Activated T-cell treated with anti-CD3 and anti-CD28 coated beads for 24 hours (primary cell): ENCODE results near the gene NLGN4X.
"Not testable (repeated sequence)": the region's sequence is repeated elsewhere in the genome, so short reads cannot be mapped to it uniquely, and the experiment has no call there.

ENCODE experiments used
- DNase-seq: peaks from one replicate; pipeline ENCODE4 v3.0.0-alpha.2; 2020; ENCODE audit warnings: low read depth

Gene NLGN4X

DNA sequence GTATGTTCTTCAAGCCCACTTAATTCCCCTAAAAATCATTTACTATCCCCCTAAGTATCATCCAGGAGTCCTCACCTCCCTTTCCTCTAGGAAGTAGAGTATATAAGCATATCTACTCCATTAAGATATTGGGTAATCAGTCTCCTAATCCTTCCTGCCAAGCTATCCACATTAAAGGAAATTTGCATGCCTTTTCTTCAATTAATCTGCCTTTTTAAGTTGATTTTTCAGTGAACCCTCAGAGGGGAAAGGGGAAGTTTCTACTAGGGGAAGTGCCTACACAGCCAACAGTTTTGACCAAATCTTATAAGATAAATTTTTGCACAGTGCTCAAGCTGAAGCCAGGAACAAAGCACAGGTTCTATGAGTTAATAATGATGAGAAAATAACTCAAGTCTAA is 222.8 kb downstream of the NLGN4X start:
- no peak for DNase-seq

DNA sequence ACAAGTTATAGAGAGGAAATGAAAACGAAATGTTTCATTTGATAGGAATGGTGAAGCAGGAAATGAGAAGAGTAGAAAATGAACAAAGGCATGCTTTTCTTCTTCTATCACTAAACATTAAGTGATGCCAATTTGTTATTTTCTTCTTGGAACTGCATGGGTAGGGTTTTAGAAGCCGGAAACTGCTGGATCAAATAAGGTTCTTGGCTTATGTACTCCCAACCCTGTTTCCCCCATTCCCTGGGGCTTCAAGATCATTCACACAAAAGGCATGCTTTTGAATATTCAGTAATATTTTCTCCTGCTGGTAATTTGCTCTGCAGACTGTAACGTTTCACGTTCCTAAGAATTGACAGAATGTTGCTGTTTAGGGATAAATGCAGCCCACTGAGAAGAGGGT is 224.1 kb downstream of the NLGN4X start:
- DNase-seq: no peak

DNA sequence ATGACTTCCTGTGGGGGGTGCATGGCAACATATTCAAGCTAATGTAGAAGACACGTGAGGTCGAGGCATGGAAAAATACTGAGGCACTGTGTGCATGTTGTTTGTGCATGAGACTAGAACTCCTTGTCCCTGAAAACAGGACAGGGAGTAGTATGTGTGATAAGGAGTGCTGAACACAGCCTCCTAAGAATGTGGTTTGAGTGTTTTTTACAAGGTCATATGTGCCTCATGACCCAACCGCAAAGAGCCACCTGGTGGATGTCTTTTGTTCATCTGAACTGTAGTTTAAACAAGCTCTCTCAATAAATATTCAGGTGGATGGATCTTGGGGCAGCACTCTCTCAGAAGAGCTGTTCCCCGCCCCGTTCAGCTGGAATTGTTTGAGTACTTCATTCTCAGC is 226.6 kb downstream of the NLGN4X start:
- no peak for DNase-seq

DNA sequence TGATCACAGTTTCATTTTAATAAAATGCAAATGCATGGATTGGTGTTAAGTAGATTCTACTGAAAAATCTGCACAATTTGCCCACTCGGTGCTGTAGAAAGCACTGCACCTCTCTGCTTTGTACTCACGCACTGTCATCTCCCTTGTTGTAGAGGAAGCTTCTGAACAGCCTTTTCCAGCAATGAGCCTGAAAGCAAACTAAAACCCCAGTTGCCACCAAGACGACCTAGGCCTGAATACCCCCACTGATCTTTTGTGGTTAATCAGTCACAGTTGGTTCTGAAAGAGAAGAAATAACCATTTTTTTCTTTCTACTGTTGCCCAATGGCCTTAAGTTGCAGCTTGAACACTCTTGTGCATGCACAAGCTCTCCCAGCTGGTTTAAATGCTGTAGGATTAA is 229.8 kb downstream of the NLGN4X start:
- no peak for DNase-seq

DNA sequence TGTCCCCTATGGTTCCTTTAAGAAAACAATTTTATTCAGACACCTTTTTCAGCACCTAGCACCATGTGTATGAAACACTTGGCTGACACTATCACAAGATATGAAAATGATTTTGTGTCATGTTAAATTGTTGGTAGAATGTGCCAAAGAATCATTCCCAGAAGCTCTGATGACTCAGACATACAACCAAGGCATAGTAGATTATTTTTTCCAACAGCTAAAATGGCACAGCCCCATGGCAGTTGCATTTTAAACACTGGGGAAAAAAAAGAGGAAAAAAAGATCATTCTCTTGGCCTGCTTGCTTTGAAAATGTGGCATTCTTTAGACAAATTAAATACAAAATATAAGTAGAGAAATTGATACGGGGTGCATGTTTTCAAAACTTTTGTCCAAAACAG is 230.2 kb downstream of the NLGN4X start:
- no peak for DNase-seq

- DNase-seq: no peak
Observed at GRCh38 chrX:5991393-5991792, 237.3 kb downstream of the NLGN4X start.

DNA sequence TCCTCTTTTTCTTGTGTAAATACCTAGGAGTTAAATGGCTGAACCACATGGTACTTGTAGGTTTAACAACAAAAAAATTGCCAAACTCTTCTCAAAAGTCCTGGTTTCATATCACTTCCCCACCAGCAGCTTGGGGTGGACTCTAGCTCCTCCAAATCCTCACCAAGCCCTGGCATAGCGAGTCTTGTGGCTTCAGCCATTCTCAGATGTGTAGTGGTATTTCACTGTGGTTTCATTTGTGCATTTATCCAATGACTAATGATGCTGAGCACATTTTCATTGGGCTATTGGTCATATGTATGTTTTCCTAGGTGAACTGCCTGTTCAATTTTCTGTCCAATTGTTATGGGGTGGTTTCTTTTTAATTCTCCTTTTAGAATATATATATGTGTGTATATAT is 249.3 kb downstream of the NLGN4X start:
- no peak for DNase-seq

DNA sequence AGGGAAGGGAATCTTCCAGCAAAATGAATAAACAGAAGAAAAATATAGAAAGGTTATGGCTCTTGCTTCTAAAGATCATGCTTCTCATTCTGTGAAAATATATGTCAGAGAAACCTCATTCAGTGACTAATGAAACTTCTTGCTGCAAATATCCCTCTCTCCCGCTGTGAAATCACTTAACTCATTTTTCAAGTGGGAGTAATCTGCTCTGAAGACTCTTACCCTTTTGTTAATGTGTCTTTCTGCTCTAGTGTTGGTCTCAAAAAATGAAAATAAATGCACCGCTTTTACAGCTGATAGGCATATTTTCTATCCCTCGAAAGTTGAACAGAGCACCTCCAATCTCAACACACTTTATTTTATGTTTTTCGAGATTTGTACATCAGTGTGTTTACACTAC is 252.3 kb downstream of the NLGN4X start:
- DNase-seq: no peak

DNA sequence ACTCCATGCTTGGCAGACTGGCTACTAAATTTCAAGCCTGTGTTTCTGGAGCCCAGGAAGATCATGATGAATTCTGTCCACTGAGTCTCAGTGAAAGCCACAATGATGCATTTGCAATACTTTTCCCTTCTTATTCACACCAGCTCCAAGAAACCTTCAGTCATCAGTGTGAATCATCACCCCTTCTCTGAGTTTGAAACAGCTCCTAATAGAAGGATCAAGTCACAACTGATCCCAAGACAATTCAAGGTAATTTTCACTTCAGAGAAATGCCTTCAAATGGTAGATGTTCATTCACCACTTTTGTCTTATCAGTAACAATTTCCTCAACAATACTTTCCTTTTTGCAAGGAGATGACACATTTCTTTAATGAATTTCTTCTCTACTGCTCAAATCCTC is 257.4 kb downstream of the NLGN4X start:
- DNase-seq: no peak

- no peak for DNase-seq
Observed at GRCh38 chrX:5965406-5965805, 263.3 kb downstream of the NLGN4X start.

DNA sequence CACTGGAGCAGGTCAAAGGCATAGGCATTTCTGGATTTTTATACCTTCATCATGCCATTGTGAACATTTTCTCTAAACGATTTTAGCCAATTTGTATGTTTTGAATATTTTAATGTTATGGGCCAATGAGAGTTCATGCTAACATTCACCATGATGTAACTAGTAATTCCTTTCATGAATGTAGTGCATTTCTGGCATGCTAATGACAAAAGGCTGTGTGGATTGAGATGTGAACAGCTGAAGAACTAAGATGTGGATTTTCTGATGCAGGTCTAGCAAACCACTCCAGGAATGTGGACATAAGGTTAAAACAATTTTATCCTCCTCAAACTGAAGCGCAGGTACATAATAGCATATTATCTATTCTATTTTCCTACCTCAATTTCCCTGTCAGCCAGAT is 269.4 kb downstream of the NLGN4X start:
- DNase-seq: no peak

DNA sequence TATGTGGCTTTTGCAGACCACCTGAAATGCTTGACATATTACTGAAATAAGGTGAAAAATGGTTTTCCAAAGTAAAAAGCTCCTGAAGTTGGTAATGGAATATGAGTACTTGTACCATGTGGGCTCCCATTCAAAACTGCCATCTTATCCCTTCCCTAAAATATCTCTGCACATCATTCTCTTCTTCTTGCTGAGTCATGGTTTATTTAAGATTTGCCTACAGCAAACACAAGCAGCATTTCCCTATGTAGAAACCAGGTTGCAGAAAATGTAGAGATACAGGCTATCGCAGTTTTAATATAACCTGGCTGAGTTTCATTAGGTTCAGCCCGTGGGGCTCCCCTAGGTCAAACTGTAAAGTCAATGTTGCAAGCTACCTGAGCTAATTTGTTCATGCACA is 270.1 kb downstream of the NLGN4X start:
- no peak for DNase-seq

GRCh38 chrX:5957506-5957905 is 271.2 kb downstream of the NLGN4X start:
- DNase-seq: no peak

GRCh38 chrX:5936438-5936837 is 292.2 kb downstream of the NLGN4X start:
- DNase-seq: no peak

- no peak for DNase-seq
Observed at GRCh38 chrX:5928224-5928623, 300.4 kb downstream of the NLGN4X start.

GRCh38 chrX:5916945-5917344 is 311.7 kb downstream of the NLGN4X start:
- DNase-seq: no peak

DNA sequence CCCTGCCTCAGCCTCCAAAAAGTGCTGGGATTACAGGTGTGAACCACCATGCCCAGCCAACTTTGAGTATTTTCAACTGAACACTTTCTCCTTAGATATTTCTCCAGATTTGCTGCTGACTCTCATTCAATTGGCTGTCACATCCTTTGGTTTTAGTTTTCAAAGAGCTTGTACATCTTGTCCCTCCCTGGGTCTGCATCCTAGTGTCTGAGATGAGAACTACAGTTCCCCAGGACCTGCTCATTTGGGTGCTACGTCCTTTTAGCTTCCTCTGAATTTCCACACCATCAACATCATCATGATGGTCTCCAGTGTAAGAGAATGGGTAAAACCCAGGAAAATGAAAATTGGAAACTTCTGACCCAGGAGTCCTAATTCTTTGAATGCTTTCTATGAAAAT is 312.9 kb downstream of the NLGN4X start:
- no peak for DNase-seq

DNA sequence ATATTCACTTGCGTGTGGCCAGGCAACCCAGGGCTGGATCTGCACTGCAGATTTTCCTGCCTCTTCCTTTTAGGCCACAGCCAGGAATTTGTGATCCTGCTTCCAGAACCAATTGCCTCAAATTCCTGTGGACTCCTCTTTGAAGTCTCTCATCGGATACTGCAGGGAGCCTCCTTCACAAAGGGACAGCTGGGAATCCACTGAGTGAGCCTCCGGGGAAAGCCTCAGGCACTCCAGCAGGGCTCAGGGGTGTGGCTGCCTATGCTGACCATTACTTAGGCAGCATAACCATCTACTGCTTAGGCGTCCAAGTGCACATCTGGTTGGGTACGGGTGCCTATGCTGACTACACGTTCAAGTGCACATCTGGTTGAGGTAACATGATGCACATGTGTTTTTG is 321.5 kb downstream of the NLGN4X start:
- DNase-seq: no peak

DNA sequence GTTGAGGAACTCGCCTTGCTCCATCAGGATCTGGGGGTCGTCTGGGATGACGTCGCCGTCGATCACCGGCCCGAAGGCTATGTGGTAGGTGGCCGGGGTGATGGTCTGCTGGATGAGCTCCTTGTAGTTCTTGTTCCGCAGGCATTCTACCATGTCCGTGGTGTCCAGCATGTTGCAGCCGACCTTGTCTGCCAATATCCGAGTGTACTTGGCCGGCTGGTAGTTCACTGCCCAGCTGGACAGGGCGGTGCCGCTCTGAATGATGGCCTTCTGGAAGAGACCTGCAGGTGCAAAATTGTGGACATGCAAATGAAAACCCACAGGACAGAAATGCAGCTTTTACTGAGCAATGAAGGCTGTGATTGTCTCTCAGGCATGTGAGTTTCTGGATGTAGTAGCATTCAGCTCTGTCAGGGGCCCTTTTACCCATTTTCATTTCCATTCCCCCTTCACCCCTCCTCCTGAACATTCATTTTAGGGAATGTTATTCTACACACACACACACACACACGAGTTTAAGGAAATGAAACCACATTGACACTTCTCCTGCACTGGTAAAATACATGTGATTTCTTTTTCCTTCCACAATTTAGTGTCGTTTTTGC is 325.0 kb downstream of the NLGN4X start:
- DNase-seq: not testable (repeated sequence)

DNA sequence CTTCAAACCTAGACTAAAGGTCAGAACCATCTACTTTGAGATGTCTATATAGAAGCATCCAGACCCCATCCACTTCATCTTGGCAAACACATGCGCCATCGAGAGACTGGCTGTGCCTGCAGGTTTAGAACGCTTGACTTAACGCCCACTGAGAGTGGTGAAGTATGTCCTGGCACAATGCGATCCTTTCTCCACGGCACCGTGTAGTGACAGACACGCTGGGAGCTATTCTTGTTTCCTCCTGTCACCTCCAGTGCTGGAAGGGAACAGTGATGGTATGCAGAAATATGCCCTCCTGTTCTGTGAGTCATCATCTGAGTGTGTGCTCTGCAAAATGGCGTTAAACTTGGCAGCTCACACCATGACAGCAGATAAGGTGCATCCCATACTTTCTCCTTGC is 330.2 kb downstream of the NLGN4X start:
- DNase-seq: no peak

DNA sequence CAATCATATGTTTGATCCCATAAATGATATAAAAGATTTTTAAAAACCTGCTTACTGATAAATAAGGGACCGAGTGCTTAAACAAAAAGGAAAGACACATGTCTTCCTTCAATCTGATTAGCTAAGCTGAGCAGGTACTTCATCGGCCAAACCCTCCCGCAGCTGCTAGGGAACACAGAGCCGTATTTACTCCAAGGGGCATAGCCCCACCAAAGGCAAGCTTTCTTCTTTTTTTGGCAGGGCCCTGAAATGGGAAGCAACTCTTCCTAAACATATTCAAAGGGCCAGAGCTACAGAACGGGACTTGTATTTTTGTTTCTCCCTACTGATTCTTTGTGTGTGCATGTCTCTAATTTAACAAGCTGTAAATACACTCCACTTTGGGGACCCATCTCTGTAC is 337.3 kb downstream of the NLGN4X start:
- no peak for DNase-seq

DNA sequence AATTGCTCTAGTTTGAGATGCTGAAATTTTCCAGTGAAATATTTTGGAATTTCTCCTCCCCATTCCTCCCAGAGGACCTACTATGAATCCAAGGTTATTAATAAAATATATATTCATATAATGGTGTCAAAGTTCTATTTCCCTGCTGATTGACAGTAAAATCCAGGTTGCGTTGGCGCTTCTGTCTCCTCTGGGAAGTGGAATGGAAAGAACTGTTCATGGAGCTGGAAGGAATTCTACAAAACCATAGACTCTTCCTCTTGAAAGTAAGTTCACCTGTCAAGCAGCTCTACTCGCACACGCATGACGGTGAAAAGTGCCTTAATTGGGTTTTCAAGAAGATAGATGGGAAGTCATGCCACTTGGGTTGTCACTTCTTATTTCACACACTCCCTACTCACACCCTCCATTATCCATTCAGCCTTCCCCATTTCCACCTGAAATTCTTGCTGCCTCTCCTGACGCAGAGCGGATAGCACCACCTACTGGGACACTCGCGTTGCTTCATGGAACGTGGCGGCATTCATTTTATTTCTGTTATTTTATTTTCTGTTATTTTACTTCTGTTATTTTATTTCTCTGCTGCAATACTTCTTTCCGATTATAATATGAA is 351.6 kb downstream of the NLGN4X start:
- no peak for DNase-seq

DNA sequence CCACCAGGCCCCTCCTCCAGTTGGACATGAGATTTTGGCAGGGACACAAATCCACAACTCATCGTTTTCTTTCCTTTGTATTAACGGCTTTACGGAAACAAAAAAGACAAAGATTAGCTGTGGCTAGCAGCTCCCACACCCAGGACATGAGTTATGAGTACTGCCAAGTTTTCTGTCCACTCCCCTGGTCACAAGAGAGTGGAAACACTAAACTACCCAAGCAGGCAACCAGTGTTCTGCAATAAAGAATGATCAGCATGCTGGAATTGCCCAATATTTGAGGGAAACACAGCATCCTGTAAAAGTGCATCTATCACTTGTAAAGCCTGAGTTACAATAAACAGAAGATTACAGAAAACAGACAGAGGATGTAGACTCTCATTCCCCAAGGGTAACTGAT is 358.4 kb downstream of the NLGN4X start:
- no peak for DNase-seq

DNA sequence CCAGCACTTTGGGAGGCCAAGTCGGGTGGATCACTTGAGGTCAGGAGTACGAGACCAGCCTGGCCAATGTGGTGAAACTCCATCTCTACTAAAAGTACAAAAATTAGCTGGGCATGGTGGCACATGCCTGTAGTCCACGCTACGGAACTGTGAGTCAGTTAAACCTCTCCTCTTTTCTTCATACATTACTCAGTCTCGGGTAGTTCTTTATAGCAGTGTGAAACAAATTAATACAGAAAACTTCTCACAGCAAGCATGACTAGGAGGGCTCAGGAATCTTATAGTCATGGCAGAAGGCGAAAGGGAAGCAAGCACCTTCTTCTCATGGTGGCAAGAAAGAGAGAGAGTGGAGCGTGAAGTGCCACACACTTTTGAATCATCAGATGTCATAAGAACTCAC is 358.9 kb downstream of the NLGN4X start:
- DNase-seq: no peak

DNA sequence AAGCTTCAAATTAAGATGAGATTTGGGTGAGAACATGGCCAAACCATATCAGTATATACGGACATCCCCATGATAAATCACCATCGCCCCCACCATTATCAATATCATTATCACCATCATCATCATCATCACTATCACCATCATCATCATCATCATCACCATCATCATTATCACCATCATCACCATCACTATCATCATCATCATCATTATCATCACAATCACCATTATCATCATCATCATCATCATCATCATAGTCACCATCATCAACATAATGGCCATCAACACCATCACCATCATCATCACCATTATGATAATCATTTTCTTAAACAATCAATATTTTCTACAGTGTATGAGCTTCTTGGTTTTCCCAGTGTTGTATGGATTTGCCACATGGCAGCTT is 360.9 kb downstream of the NLGN4X start:
- no peak for DNase-seq
